Peyer's patch (tissue), 4 donors: ENCODE measurements around the gene NAAA.
"Not testable (repeated sequence)": the region's sequence is repeated elsewhere in the genome, so short reads cannot be mapped to it uniquely, and the experiment has no call there.

Source experiments
- POLR2A ChIP-seq, 2 donors: fragments of 450-650 bp; IDR thresholded peaks; one replicate each; pipeline ENCODE4 v1.5.1; 2017; ENCODE audit warnings: antibody characterized with exemption in 2 of 2, mild to moderate bottlenecking in 2 of 2, moderate library complexity in 2 of 2
- TF ChIP-seq, protein P1 (sequence below), 6 experiments: fragments of 450-650 bp in 4 of 6; fragments of 200-600 bp in 2 of 6; sonication (generic) in 1 of 6; IDR thresholded peaks; one replicate each; pipeline ENCODE4 v1.5.1; 2017 to 2019; ENCODE audit warnings: antibody characterized with exemption in 6 of 6, mild to moderate bottlenecking in 3 of 6, moderate library complexity in 1 of 6

DNA sequence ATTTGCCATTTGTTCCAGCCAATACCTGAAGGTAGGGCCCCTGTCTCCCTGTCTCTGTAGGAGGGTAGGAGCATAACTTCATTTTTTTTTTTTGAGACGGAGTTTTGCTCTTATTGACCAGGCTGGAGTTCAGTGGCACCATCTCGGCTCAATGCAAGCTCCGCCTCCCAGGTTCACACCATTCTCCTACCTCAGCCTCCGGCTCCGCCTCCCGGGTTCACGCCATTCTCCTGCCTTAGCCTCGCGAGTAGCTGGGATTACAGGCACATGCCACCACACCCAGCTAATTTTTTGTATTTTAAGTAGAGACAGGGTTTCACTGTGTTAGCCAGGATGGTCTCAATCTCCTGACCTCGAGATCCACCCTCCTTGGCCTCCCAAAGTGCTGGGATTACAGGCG, 15.9 kb downstream of the NAAA start:
- not testable (repeated sequence) for TF ChIP-seq POLR2A (IDR thresholded peaks at IDR 0.05)
- TF ChIP-seq, protein P1, sequence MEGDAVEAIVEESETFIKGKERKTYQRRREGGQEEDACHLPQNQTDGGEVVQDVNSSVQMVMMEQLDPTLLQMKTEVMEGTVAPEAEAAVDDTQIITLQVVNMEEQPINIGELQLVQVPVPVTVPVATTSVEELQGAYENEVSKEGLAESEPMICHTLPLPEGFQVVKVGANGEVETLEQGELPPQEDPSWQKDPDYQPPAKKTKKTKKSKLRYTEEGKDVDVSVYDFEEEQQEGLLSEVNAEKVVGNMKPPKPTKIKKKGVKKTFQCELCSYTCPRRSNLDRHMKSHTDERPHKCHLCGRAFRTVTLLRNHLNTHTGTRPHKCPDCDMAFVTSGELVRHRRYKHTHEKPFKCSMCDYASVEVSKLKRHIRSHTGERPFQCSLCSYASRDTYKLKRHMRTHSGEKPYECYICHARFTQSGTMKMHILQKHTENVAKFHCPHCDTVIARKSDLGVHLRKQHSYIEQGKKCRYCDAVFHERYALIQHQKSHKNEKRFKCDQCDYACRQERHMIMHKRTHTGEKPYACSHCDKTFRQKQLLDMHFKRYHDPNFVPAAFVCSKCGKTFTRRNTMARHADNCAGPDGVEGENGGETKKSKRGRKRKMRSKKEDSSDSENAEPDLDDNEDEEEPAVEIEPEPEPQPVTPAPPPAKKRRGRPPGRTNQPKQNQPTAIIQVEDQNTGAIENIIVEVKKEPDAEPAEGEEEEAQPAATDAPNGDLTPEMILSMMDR (IDR thresholded peaks at IDR 0.05) = not testable (repeated sequence)
